Calu3 (cell line): Measurements from ENCODE around the gene GLRX. TPM values are rescaled to one million over a fixed set of nuclear protein-coding genes. Genes with fewer than 3 reads are reported as not detected.
A peak's percentile ranks its signal among the peaks of the same experiment; 100 is the strongest.

ENCODE experiments used
- BruUV-seq: library from RNA; stranded (reverse); fragments of 400-500 nt; replicated peaks from 2 replicates; lab custom pipeline; 2021; lab: Mats Ljungman, UMichigan
- CTCF ChIA-PET: fragments of 300-600 bp; sonication (Branson Sonifier 250); formaldehyde crosslinking; loops from one replicate; lab custom pipeline; 2022; ENCODE audit warnings: antibody characterized with exemption; lab: Charles Lee
- DNase-seq: peaks from one replicate; pipeline ENCODE4 v3.0.0; 2022
- H3K27ac Mint-ChIP-seq: one replicate; pipeline ENCODE4 v1.8.0; 2022; ENCODE audit warnings: mixed read lengths; ENCODE audit not compliant: unreplicated experiment
- H3K27me3 Mint-ChIP-seq: one replicate; pipeline ENCODE4 v1.8.0; 2022; ENCODE audit warnings: mixed read lengths; ENCODE audit not compliant: unreplicated experiment
- H3K36me3 Mint-ChIP-seq: one replicate; pipeline ENCODE4 v1.8.0; 2022; ENCODE audit warnings: mild to moderate bottlenecking, moderate library complexity, mixed read lengths; ENCODE audit not compliant: insufficient read depth, unreplicated experiment
- H3K4me1 Mint-ChIP-seq: one replicate; pipeline ENCODE4 v1.8.0; 2022; ENCODE audit warnings: mild to moderate bottlenecking, low read depth, mixed read lengths; ENCODE audit not compliant: unreplicated experiment
- H3K4me3 Mint-ChIP-seq: one replicate; pipeline ENCODE4 v1.8.0; 2022; ENCODE audit warnings: mild to moderate bottlenecking, low read depth, moderate library complexity, mixed read lengths; ENCODE audit not compliant: unreplicated experiment
- H3K9me3 Mint-ChIP-seq: one replicate; pipeline ENCODE4 v1.8.0; 2022; ENCODE audit warnings: low read depth, mixed read lengths; ENCODE audit not compliant: unreplicated experiment
- CTCF ChIP-seq: fragments of 200-600 bp; IDR thresholded peaks from one replicate; pipeline ENCODE4 v1.8.0; 2022; ENCODE audit warnings: antibody characterized with exemption; ENCODE audit not compliant: unreplicated experiment
- intact Hi-C: fragments of 100-400 bp; cut with micrococcal nuclease; formaldehyde crosslinking; loops from one replicate; pipeline ENCODE4 v1.10.0; 2022; ENCODE audit not compliant: unreplicated experiment
- total RNA-seq: library from RNA; stranded (reverse); gene quantifications from 2 replicates; pipeline ENCODE4 v1.2.3, GENCODE V29; 2022

The GLRX gene
- total RNA-seq, 1 experiment from 2014 or later = 27.9 TPM

GRCh38 chr5:95822043-95822541 is 434 bp downstream of the GLRX start:
- DNase-seq = peak; percentile 23
- intact Hi-C loops = no loop called here
- H3K9me3 Mint-ChIP-seq = no peaks in the 10 kb centered on the region

GRCh38 chr5:95821110-95822021 is 1.2 kb downstream of the GLRX start:
- intact Hi-C loops = no loop called here
- Mint-ChIP-seq H3K36me3 (peaks cover 22% of the 10 kb centered on the region), H3K9me3 (no peaks in the 10 kb centered on the region)

More at GRCh38 chr5:95822043-95822541, 434 bp downstream of the GLRX start:
- Mint-ChIP-seq H3K27ac (peak overlapping the region; percentile 71), H3K4me1 (peaks cover 34% of the 10 kb centered on the region), H3K36me3 (peaks cover 22% of the 10 kb centered on the region), H3K27me3 (no peaks in the 10 kb centered on the region), H3K4me3 (peak overlapping the region; percentile 86)
- no TSS peak for BruUV-seq
- CTCF ChIA-PET = interaction anchor here (0.7 to 2.8 kb wide), 8 partner anchors 10 to 492 kb away, joined by 3 to 18 read pairs (median 6); partner anchors contain the start of gene RFESD
- no peak for TF ChIP-seq CTCF

GRCh38 chr5:95818181-95819147 is 4.1 kb downstream of the GLRX start:
- peaks cover 21% of the 10 kb centered on the region for H3K4me1 Mint-ChIP-seq
- CTCF ChIA-PET = interaction anchor here (0.6 kb wide), 1 partner anchor 51 kb away, joined by 3 read pairs; no protein-coding TSS in a partner anchor
- no TSS peak for BruUV-seq
- H3K27me3 Mint-ChIP-seq = no peaks in the 10 kb centered on the region
- H3K27ac Mint-ChIP-seq = no peak overlapping the region
- no peak overlapping the region for H3K4me3 Mint-ChIP-seq
- H3K9me3 Mint-ChIP-seq = no peaks in the 10 kb centered on the region
- DNase-seq = no peak
- H3K36me3 Mint-ChIP-seq = peaks cover 15% of the 10 kb centered on the region
- TF ChIP-seq CTCF = no peak
- intact Hi-C loops = no loop called here

More at GRCh38 chr5:95821110-95822021, 1.2 kb downstream of the GLRX start:
- H3K27ac Mint-ChIP-seq = no peak overlapping the region
- DNase-seq = no peak
- no peaks in the 10 kb centered on the region for H3K27me3 Mint-ChIP-seq
- peak overlapping the region; percentile 86 for H3K4me3 Mint-ChIP-seq
- peaks cover 32% of the 10 kb centered on the region for H3K4me1 Mint-ChIP-seq
- TF ChIP-seq CTCF = no peak
- CTCF ChIA-PET = interaction anchor here (0.7 to 2.8 kb wide), 3 partner anchors 36 to 175 kb away, joined by 4 to 14 read pairs (median 5); partner anchors contain the start of gene RFESD
- BruUV-seq = TSS peak; percentile 55

- intact Hi-C loops = no loop called here
- no peak for DNase-seq
- Mint-ChIP-seq H3K27me3 (no peaks in the 10 kb centered on the region), H3K4me3 (no peak overlapping the region), H3K4me1 (peaks cover 20% of the 10 kb centered on the region), H3K9me3 (no peaks in the 10 kb centered on the region), H3K36me3 (peaks cover 16% of the 10 kb centered on the region), H3K27ac (no peak overlapping the region)
- no peak for TF ChIP-seq CTCF
- CTCF ChIA-PET = interaction anchor here (0.6 to 0.9 kb wide), 3 partner anchors 50 to 884 kb away, joined by 3 read pairs; partner anchors contain the start of gene RFESD
- BruUV-seq = no TSS peak
These were observed 5.1 kb downstream of the GLRX start for GRCh38 chr5:95817430-95817829.
